MM.1S (cell line): ENCODE data around the gene DKK3.

Experiments
- EZH2 ChIP-seq: fragments of 300-600 bp; sonication (generic); optimal IDR thresholded peaks from 2 replicates; pipeline ENCODE3; 2017; ENCODE audit warnings: low read depth, mild to moderate bottlenecking, antibody characterized with exemption, low read length, mixed read lengths
- EZH2phosphoT487 ChIP-seq: fragments of 300-600 bp; sonication (generic); IDR thresholded peaks from 2 replicates; pipeline ENCODE4 v1.6.1; 2018; ENCODE audit warnings: antibody characterized with exemption, low read length
- TF ChIP-seq, protein P1 (sequence below): fragments of 300-600 bp; sonication (generic); IDR thresholded peaks from 2 replicates; pipeline ENCODE4 v1.5.1; 2016; ENCODE audit warnings: antibody characterized with exemption, low read length, mixed read lengths

DNA sequence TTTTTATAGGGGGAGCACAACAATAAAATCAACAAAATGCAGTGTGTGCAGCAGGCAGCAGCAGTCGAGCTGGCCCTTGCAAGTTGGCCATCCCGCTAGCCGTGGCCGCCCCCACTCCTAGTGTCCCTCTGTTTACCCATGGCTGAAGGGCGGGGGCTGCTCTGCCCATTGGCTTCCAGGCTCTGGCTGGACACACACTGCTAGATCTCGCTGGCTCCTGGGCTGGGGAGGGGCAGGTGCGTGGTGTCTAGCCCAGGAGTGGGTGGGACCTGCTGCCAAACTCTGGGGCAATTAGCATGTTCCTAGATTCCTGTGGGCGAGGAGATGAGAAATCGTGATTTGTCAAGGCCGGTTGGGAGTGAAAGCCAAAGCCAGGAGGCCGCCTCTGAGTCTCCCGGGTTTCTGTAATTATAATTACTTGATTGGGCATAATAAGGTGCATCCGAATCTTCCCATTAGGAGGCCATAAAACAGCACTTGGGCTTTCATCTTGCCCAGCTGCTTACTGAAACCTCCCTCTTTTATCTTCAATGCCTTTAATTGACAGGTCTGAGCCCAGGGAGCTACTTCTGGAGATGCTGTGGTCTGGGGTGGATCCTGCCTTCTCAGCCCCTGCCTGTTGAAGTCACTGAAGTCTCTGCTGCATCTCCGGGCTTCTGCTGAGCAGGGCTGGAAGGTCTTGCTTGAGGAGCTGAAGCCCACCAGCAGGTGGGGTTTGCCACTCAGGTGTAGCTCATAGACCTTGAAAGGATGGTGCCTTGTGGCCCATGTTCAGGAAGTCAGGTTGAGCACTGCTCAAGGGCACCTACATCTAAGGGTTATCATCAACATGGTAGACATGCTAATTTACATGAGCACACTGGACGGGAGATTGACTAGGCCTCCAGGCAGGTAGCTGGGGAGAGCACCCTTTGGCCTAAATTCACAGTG lies 44.5 kb upstream of the DKK3 start:
- TF ChIP-seq, protein P1, sequence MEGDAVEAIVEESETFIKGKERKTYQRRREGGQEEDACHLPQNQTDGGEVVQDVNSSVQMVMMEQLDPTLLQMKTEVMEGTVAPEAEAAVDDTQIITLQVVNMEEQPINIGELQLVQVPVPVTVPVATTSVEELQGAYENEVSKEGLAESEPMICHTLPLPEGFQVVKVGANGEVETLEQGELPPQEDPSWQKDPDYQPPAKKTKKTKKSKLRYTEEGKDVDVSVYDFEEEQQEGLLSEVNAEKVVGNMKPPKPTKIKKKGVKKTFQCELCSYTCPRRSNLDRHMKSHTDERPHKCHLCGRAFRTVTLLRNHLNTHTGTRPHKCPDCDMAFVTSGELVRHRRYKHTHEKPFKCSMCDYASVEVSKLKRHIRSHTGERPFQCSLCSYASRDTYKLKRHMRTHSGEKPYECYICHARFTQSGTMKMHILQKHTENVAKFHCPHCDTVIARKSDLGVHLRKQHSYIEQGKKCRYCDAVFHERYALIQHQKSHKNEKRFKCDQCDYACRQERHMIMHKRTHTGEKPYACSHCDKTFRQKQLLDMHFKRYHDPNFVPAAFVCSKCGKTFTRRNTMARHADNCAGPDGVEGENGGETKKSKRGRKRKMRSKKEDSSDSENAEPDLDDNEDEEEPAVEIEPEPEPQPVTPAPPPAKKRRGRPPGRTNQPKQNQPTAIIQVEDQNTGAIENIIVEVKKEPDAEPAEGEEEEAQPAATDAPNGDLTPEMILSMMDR: no peak; the same call in 1 of the 2 replicates
- TF ChIP-seq EZH2 (no peak), EZH2phosphoT487 (no peak)
